GM21360 (cell line): Measurements from ENCODE around the gene CHST2.
A peak's percentile ranks its signal among the peaks of the same experiment; 100 is the strongest.

ENCODE experiments used
- ATAC-seq: cut with Tn5 transposase; IDR thresholded peaks from one replicate; pipeline ENCODE4 v1.9.1; 2021; ENCODE audit warnings: mild to moderate bottlenecking, moderate library complexity; ENCODE audit not compliant: unreplicated experiment

Gene CHST2

GRCh38 chr3:143165211-143165610 is 45.6 kb downstream of the CHST2 start:
- ATAC-seq = peak; percentile 33

GRCh38 chr3:143165612-143166285 is 46.2 kb downstream of the CHST2 start:
- ATAC-seq = peak; percentile 80

GRCh38 chr3:143166376-143166775 is 46.8 kb downstream of the CHST2 start:
- no peak for ATAC-seq

GRCh38 chr3:143167969-143168854 is 48.6 kb downstream of the CHST2 start:
- no peak for ATAC-seq

- ATAC-seq = no peak
Observed at GRCh38 chr3:143168855-143169192, 49.3 kb downstream of the CHST2 start.

GRCh38 chr3:143170074-143170473 is 50.5 kb downstream of the CHST2 start:
- ATAC-seq = no peak

- no peak for ATAC-seq
Observed at GRCh38 chr3:143170676-143171075, 51.1 kb downstream of the CHST2 start.

- ATAC-seq = peak; percentile 67
Observed at GRCh38 chr3:143171141-143171980, 51.8 kb downstream of the CHST2 start.

- ATAC-seq = no peak
Observed at GRCh38 chr3:143172062-143172794, 52.7 kb downstream of the CHST2 start.

GRCh38 chr3:143172795-143173145 is 53.2 kb downstream of the CHST2 start:
- no peak for ATAC-seq

- ATAC-seq = no peak
Observed at GRCh38 chr3:143173242-143173641, 53.7 kb downstream of the CHST2 start.
